Pancreas (tissue), 10 donors: Measurements from ENCODE around the gene STXBP4. TPM values are rescaled to one million over a fixed set of nuclear protein-coding genes. Genes with fewer than 3 reads are reported as not detected.

Experiments
- ATAC-seq, 4 donors: fragments of 200-7000 bp; cut with Tn5 transposase; one replicate each; pipeline versions ENCODE4 v1.8.0 to v1.9.1; 2020; ENCODE audit warnings: mild to moderate bottlenecking in 4 of 4, moderate library complexity in 4 of 4
- DNase-seq, 6 donors: peaks; one replicate each; pipeline ENCODE4 v3.0.0-alpha.2; 2020
- FAIRE-seq: peaks from 2 replicates; lab custom pipeline; 2012; peaks lifted over from hg19 to GRCh38; lab: Jason Lieb, UNC
- H3K27ac ChIP-seq, 4 donors: fragments of 200-600 bp; sonication (generic); 1 replicate in 3 of 4; 2 replicates in 1 of 4; pipeline versions ENCODE4 v1.5.0 to v1.8.0; 2020
- H3K27me3 ChIP-seq, 4 donors: fragments of 200-600 bp; one replicate each; pipeline ENCODE4 v1.8.0; 2021
- H3K36me3 ChIP-seq, 3 donors: fragments of 200-600 bp; sonication (generic) in 1 of 3; one replicate each; pipeline versions ENCODE4 v1.5.0 to v1.8.0; 2020 to 2021
- H3K4me1 ChIP-seq, 3 donors: fragments of 200-600 bp; one replicate each; pipeline ENCODE4 v1.8.0; 2021
- H3K4me3 ChIP-seq, 4 donors: fragments of 200-600 bp; sonication (generic) in 2 of 4; one replicate each; pipeline versions ENCODE4 v1.5.0 to v1.8.0; 2020 to 2021
- H3K9me3 ChIP-seq, 4 donors: fragments of 200-600 bp; one replicate each; pipeline ENCODE4 v1.8.0; 2021
- WGBS, 2 donors: extraction: QIAGEN DNeasy Blood & Tissue Kit; methylation state at CpG; one replicate each; pipeline ENCODE4 v1.1.7; 2013; 5-methylcytosine and 5-hydroxymethylcytosine counted together
- intact Hi-C, 3 donors: fragments of 100-400 bp; cut with DNase I; formaldehyde crosslinking; loops; one replicate each; pipeline versions ENCODE4 v1.11.1 to v1.14.2; 2022
- polyA plus RNA-seq, 2 donors: library from polyadenylated mRNA; stranded (reverse); fragments of 200-250 nt; gene quantifications; one replicate each; pipeline ENCODE4 v1.2.3, GENCODE V29; 2013
- total RNA-seq, 6 donors: library from RNA; stranded (reverse); fragmentation: NEBNext Ultra II Directional in 4 of 6; extraction: Animal tissue kit (Norgen Biotek cat#: 25700) in 4 of 6; gene quantifications; one replicate each; pipeline versions ENCODE4 v1.2.1 to v1.2.4, GENCODE V29; 2021 to 2023
- TF ChIP-seq, protein P1 (sequence below), 4 donors: fragments of 200-600 bp; sonication (generic) in 3 of 4; IDR thresholded peaks; one replicate each; pipeline versions ENCODE4 v1.5.0 to v1.8.0; 2021; ENCODE audit warnings: antibody characterized with exemption in 4 of 4
- donor health status: healthy with polysubstance abuse.
- donor health status: DM: no; HTN: no; CAD: no; lungs with moderate emphysema.
- donor health status: DM: no; HTN: no; CAD: no.
- donor health status: control.
- donor health status: control.
- donor health status: Bipolar disorder and iron deficiency.
- donor health status: DM: yes; HTN: yes; CAD: no.
- donor health status: DM: no; HTN: no; CAD: no.
- donor health status: DM: no; HTN: no; CAD: no.
- donor health status: DM: yes; HTN: yes; CAD: no.

Gene STXBP4
- total and polyA plus RNA-seq, 8 donors: 0.72 to 12.6 (median 5.4) TPM

GRCh38 chr17:54971901-54972300 lies 3.3 kb downstream of the STXBP4 start:
- DNase-seq: no peak
- ATAC-seq: no peak
- Histone ChIP-seq H3K36me3 (no peaks in the 10 kb centered on the region), H3K4me3 (no peak overlapping the region), H3K9me3 (no peaks in the 10 kb centered on the region), H3K4me1 (peaks cover 15 to 24% (median 18%) of the 10 kb centered on the region in 3 donors), H3K27ac (no peak overlapping the region), H3K27me3 (no peaks in the 10 kb centered on the region)
- TF ChIP-seq, protein P1, sequence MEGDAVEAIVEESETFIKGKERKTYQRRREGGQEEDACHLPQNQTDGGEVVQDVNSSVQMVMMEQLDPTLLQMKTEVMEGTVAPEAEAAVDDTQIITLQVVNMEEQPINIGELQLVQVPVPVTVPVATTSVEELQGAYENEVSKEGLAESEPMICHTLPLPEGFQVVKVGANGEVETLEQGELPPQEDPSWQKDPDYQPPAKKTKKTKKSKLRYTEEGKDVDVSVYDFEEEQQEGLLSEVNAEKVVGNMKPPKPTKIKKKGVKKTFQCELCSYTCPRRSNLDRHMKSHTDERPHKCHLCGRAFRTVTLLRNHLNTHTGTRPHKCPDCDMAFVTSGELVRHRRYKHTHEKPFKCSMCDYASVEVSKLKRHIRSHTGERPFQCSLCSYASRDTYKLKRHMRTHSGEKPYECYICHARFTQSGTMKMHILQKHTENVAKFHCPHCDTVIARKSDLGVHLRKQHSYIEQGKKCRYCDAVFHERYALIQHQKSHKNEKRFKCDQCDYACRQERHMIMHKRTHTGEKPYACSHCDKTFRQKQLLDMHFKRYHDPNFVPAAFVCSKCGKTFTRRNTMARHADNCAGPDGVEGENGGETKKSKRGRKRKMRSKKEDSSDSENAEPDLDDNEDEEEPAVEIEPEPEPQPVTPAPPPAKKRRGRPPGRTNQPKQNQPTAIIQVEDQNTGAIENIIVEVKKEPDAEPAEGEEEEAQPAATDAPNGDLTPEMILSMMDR (IDR thresholded peaks at IDR 0.05): no peak
- no peak for FAIRE-seq
- 92 to 93% methylated on average over 3 of the region's 3 CpGs for WGBS, 2 donors
- intact Hi-C loops: no loop called here

GRCh38 chr17:54972406-54973138 lies 4.0 kb downstream of the STXBP4 start:
- Histone ChIP-seq H3K9me3 (no peaks in the 10 kb centered on the region), H3K27me3 (no peaks in the 10 kb centered on the region), H3K4me3 (no peak overlapping the region), H3K4me1 (peaks cover 12 to 20% (median 18%) of the 10 kb centered on the region in 3 donors), H3K36me3 (no peaks in the 10 kb centered on the region), H3K27ac (no peak overlapping the region)
- DNase-seq (no peak), FAIRE-seq (no peak), ATAC-seq (no peak)
- 75 to 76% methylated on average over 3 of the region's 3 CpGs for WGBS, 2 donors
- intact Hi-C loops: no loop called here
- TF ChIP-seq, protein P1 (IDR thresholded peaks at IDR 0.05): no peak

DNA sequence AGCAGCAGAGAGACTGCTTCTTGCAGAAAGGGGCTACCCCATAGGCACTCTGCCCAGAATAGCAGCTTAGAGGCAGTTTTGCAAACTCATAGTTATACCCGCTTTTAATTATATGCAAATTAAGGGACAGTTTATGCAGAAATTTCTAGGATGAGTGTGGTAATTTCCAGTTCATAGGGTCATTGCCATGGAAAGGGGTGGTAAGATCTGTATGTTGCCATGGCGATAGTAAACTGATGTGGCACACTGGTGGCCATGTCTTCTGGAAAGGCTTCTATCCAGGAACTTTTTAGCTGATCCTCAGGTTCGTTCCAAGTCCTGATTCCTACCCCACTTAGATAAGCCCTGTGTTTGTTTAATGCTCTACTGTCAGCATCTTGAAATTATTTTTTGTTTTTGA lies 6.2 kb downstream of the STXBP4 start:
- no peak for FAIRE-seq
- DNase-seq: no peak
- intact Hi-C loops: no loop called here
- ATAC-seq: no peak
- no peaks in the 10 kb centered on the region for H3K27me3 ChIP-seq
- 73 to 78% methylated on average over 3 of the region's 3 CpGs for WGBS, 2 donors
- no peak overlapping the region for H3K27ac ChIP-seq
- no peak overlapping the region for H3K4me3 ChIP-seq
- TF ChIP-seq, protein P1 (IDR thresholded peaks at IDR 0.05): no peak
- no peaks in the 10 kb centered on the region for H3K9me3 ChIP-seq
- H3K4me1 ChIP-seq: peaks cover 11 to 15% (median 12%) of the 10 kb centered on the region in 3 donors
- H3K36me3 ChIP-seq: no peaks in the 10 kb centered on the region

DNA sequence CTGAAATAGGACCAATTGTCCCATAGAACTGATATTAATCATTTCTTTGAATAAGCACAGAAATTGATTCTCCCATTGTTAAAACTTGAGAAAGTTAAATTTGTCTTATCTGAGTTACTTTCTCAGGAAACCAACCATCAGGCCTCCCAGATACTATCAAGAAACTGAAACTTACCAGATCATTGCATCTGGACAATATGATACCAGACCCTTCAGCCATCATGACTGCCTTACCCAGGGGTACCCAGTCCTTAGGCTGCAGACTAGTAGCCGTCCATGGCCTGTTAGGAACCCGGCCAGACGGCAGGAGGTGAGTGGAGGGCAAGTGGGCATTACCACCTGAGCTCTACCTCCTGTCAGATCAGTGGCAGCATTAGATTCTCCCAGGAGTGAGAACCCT lies 7.8 kb downstream of the STXBP4 start:
- intact Hi-C loops: no loop called here
- TF ChIP-seq, protein P1 (IDR thresholded peaks at IDR 0.05): no peak
- FAIRE-seq (no peak), ATAC-seq (no peak), DNase-seq (no peak)
- WGBS, 2 donors: 90 to 98% methylated on average over 3 of the region's 3 CpGs
- no peaks in the 10 kb centered on the region for H3K27me3 ChIP-seq
- no peak overlapping the region for H3K27ac ChIP-seq
- no peaks in the 10 kb centered on the region for H3K36me3 ChIP-seq
- H3K4me3 ChIP-seq: no peak overlapping the region
- no peaks in the 10 kb centered on the region for H3K9me3 ChIP-seq
- H3K4me1 ChIP-seq: no peaks in the 10 kb centered on the region

GRCh38 chr17:54977744-54978143 lies 9.2 kb downstream of the STXBP4 start:
- Histone ChIP-seq H3K36me3 (no peaks in the 10 kb centered on the region), H3K4me1 (no peaks in the 10 kb centered on the region), H3K9me3 (no peaks in the 10 kb centered on the region), H3K27me3 (no peaks in the 10 kb centered on the region), H3K4me3 (no peak overlapping the region), H3K27ac (no peak overlapping the region)
- no peak for ATAC-seq
- TF ChIP-seq, protein P1 (IDR thresholded peaks at IDR 0.05): no peak
- DNase-seq: no peak
- intact Hi-C loops: no loop called here
- 82 to 92% methylated on average over 2 of the region's 2 CpGs for WGBS, 2 donors
- no peak for FAIRE-seq
